SK-N-SH treated with all-trans-retinoic acid at 6 μM for 48 hours (cell line): ENCODE results near the gene NFIB.

Source experiments
- ATAC-seq: fragments of 200-7000 bp; cut with Tn5 transposase; 3 replicates; pipeline ENCODE4 v1.9.1; 2020; ENCODE audit warnings: mild to moderate bottlenecking, moderate library complexity
- ARNTL ChIP-seq: fragments of 450-650 bp; formaldehyde crosslinking; IDR thresholded peaks from 2 replicates; pipeline ENCODE4 v1.5.0; 2020; ENCODE audit warnings: low read depth, mild to moderate bottlenecking, moderate library complexity, borderline replicate concordance
- BACH2 ChIP-seq: fragments of 250-450 bp; sonication (Bioruptor Pico); IDR thresholded peaks from 2 replicates; pipeline ENCODE4 v1.9.0; 2021; ENCODE audit warnings: mild to moderate bottlenecking, borderline replicate concordance
- CSDC2 ChIP-seq: fragments of 250-450 bp; sonication (Bioruptor Pico); IDR thresholded peaks from 2 replicates; pipeline ENCODE4 v1.5.0; 2020; ENCODE audit warnings: mild to moderate bottlenecking, moderate library complexity
- CSRNP3 ChIP-seq: fragments of 250-450 bp; sonication (Bioruptor Pico); IDR thresholded peaks from 2 replicates; pipeline ENCODE4 v1.5.1; 2021; ENCODE audit warnings: mild to moderate bottlenecking, moderate library complexity
- ESRRG ChIP-seq: fragments of 250-450 bp; sonication (Bioruptor Pico); IDR thresholded peaks from 2 replicates; pipeline ENCODE4 v1.6.1; 2021; ENCODE audit warnings: mild to moderate bottlenecking
- GLIS3 ChIP-seq: fragments of 250-450 bp; sonication (Bioruptor Pico); IDR thresholded peaks from 2 replicates; pipeline ENCODE4 v1.5.0; 2020; ENCODE audit warnings: mild to moderate bottlenecking, moderate library complexity
- ISL1 ChIP-seq: fragments of 250-450 bp; sonication (Bioruptor Pico); IDR thresholded peaks from 2 replicates; pipeline ENCODE4 v2.1.2; 2022; ENCODE audit warnings: mild to moderate bottlenecking, moderate library complexity
- PPARA ChIP-seq: fragments of 250-450 bp; sonication (Bioruptor Pico); IDR thresholded peaks from 2 replicates; pipeline ENCODE4 v1.5.0; 2020; ENCODE audit warnings: mild to moderate bottlenecking, borderline replicate concordance
- RARB ChIP-seq: fragments of 250-450 bp; sonication (Bioruptor Pico); IDR thresholded peaks from 2 replicates; pipeline ENCODE4 v1.8.0; 2021; ENCODE audit warnings: mild to moderate bottlenecking, moderate library complexity
- SNAI2 ChIP-seq: fragments of 250-450 bp; sonication (Bioruptor Pico); IDR thresholded peaks from 2 replicates; pipeline ENCODE4 v1.5.0; 2020; ENCODE audit warnings: mild to moderate bottlenecking, moderate library complexity
- TCF4 ChIP-seq: fragments of 250-450 bp; sonication (Bioruptor Pico); IDR thresholded peaks from 2 replicates; pipeline ENCODE4 v1.8.0; 2021; ENCODE audit warnings: mild to moderate bottlenecking, moderate library complexity, borderline replicate concordance
- ZC3H10 ChIP-seq: fragments of 250-450 bp; sonication (Bioruptor Pico); IDR thresholded peaks from 2 replicates; pipeline ENCODE4 v1.5.1; 2021; ENCODE audit warnings: mild to moderate bottlenecking, moderate library complexity
- ZFP3 ChIP-seq: fragments of 250-450 bp; sonication (Bioruptor Pico); IDR thresholded peaks from 2 replicates; pipeline ENCODE4 v1.5.0; 2020; ENCODE audit warnings: mild to moderate bottlenecking, moderate library complexity
- ZFP30 ChIP-seq: fragments of 450-650 bp; formaldehyde crosslinking; IDR thresholded peaks from 2 replicates; pipeline ENCODE4 v1.5.0; 2022; ENCODE audit warnings: mild to moderate bottlenecking, moderate library complexity
- ZNF565 ChIP-seq: fragments of 450-650 bp; formaldehyde crosslinking; conservative IDR thresholded peaks from 2 replicates; pipeline ENCODE4 v1.5.0; 2020; ENCODE audit warnings: low read depth, mild to moderate bottlenecking, moderate library complexity
- ZNF70 ChIP-seq: fragments of 450-650 bp; formaldehyde crosslinking; IDR thresholded peaks from 2 replicates; pipeline ENCODE4 v1.5.0; 2020; ENCODE audit warnings: mild to moderate bottlenecking, moderate library complexity
- ZNF8 ChIP-seq: fragments of 450-650 bp; formaldehyde crosslinking; IDR thresholded peaks from 2 replicates; pipeline ENCODE4 v1.5.0; 2020; ENCODE audit warnings: mild to moderate bottlenecking, moderate library complexity
- TF ChIP-seq, protein P1 (sequence below): fragments of 250-450 bp; sonication (Bioruptor Pico); IDR thresholded peaks from 2 replicates; pipeline ENCODE4 v1.8.0; 2021; ENCODE audit warnings: low read depth, mild to moderate bottlenecking, moderate library complexity, borderline replicate concordance
- TF ChIP-seq, protein P2 (sequence below): fragments of 250-450 bp; sonication (Bioruptor Pico); IDR thresholded peaks from 2 replicates; pipeline ENCODE4 v1.5.0; 2020; ENCODE audit warnings: mild to moderate bottlenecking, moderate library complexity

Gene NFIB

GRCh38 chr9:14312719-14313377, 1.1 kb downstream of the NFIB start:
- TF ChIP-seq, protein P1, sequence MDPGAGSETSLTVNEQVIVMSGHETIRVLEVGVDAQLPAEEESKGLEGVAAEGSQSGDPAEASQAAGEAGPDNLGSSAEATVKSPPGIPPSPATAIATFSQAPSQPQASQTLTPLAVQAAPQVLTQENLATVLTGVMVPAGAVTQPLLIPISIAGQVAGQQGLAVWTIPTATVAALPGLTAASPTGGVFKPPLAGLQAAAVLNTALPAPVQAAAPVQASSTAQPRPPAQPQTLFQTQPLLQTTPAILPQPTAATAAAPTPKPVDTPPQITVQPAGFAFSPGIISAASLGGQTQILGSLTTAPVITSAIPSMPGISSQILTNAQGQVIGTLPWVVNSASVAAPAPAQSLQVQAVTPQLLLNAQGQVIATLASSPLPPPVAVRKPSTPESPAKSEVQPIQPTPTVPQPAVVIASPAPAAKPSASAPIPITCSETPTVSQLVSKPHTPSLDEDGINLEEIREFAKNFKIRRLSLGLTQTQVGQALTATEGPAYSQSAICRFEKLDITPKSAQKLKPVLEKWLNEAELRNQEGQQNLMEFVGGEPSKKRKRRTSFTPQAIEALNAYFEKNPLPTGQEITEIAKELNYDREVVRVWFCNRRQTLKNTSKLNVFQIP = no peak
- TF ChIP-seq, protein P2, sequence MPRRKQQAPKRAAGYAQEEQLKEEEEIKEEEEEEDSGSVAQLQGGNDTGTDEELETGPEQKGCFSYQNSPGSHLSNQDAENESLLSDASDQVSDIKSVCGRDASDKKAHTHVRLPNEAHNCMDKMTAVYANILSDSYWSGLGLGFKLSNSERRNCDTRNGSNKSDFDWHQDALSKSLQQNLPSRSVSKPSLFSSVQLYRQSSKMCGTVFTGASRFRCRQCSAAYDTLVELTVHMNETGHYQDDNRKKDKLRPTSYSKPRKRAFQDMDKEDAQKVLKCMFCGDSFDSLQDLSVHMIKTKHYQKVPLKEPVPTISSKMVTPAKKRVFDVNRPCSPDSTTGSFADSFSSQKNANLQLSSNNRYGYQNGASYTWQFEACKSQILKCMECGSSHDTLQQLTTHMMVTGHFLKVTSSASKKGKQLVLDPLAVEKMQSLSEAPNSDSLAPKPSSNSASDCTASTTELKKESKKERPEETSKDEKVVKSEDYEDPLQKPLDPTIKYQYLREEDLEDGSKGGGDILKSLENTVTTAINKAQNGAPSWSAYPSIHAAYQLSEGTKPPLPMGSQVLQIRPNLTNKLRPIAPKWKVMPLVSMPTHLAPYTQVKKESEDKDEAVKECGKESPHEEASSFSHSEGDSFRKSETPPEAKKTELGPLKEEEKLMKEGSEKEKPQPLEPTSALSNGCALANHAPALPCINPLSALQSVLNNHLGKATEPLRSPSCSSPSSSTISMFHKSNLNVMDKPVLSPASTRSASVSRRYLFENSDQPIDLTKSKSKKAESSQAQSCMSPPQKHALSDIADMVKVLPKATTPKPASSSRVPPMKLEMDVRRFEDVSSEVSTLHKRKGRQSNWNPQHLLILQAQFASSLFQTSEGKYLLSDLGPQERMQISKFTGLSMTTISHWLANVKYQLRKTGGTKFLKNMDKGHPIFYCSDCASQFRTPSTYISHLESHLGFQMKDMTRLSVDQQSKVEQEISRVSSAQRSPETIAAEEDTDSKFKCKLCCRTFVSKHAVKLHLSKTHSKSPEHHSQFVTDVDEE (CRISPR knock-in tag) = no peak
- TF ChIP-seq ZC3H10 (CRISPR knock-in tag) = no peak
- no peak for TF ChIP-seq TCF4 (CRISPR knock-in tag)
- TF ChIP-seq GLIS3 (CRISPR knock-in tag) = no peak
- TF ChIP-seq CSDC2 (CRISPR knock-in tag) = no peak
- no peak for ATAC-seq

DNA sequence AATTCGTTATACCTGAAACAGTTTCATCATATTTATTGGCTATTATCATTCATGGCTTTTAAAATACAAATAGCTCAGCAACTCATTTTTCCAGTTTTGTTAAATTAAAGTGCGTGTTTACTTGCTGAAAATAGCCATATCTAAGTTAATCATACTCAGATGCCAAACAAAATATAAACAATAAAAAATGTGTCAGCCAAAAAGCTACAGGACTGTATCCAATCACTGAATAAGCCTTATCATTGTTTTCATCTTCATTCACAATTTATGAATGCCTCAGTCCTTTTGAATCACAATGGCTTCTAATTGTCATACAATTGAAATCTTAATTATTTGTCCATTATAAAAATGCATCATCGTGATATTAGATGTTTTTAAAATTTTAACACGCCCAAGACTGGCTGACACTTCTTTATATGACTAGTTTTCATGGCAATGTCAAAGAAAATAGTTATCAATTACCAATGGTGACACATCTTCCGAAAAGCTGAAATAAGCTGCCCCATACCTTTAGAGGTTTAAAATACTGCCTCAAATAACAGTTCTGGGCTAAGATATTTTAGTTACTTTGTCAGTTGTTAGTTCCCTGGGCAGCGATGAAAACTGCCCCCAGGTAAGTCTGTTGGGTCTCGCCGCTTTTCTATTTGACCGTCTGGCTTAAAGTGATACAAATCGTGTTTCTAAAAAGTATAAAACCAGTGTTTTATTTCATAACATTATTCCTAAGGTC, 1.8 kb downstream of the NFIB start:
- TF ChIP-seq ZFP3 (CRISPR knock-in tag) (no peak), TCF4 (CRISPR knock-in tag) (no peak), PPARA (no peak), ZNF70 (no peak), SNAI2 (CRISPR knock-in tag) (no peak), ZC3H10 (CRISPR knock-in tag) (no peak), ISL1 (CRISPR knock-in tag) (0 out of 2 replicates have a peak, but pooled peaks have one; percentile 14), BACH2 (no peak), ARNTL (CRISPR knock-in tag) (no peak), ZNF8 (CRISPR knock-in tag) (no peak), CSRNP3 (CRISPR knock-in tag) (no peak), ESRRG (no peak), RARB (CRISPR knock-in tag) (no peak), ZFP30 (no peak), ZNF565 (CRISPR knock-in tag) (no peak)
- TF ChIP-seq, protein P2 (CRISPR knock-in tag) = 0 out of 2 replicates have a peak, but pooled peaks have one; percentile 43
- TF ChIP-seq, protein P1 = no peak
- no peak for ATAC-seq
